Left hindlimb (tissue), 1 donor: ENCODE data around the gene SYVN1.
A peak's percentile ranks its signal among the peaks of the same experiment; 100 is the strongest.

Experiments
- DNase-seq: peaks from one replicate; pipeline ENCODE4 v3.0.0-alpha.2; 2018

Gene SYVN1

DNA sequence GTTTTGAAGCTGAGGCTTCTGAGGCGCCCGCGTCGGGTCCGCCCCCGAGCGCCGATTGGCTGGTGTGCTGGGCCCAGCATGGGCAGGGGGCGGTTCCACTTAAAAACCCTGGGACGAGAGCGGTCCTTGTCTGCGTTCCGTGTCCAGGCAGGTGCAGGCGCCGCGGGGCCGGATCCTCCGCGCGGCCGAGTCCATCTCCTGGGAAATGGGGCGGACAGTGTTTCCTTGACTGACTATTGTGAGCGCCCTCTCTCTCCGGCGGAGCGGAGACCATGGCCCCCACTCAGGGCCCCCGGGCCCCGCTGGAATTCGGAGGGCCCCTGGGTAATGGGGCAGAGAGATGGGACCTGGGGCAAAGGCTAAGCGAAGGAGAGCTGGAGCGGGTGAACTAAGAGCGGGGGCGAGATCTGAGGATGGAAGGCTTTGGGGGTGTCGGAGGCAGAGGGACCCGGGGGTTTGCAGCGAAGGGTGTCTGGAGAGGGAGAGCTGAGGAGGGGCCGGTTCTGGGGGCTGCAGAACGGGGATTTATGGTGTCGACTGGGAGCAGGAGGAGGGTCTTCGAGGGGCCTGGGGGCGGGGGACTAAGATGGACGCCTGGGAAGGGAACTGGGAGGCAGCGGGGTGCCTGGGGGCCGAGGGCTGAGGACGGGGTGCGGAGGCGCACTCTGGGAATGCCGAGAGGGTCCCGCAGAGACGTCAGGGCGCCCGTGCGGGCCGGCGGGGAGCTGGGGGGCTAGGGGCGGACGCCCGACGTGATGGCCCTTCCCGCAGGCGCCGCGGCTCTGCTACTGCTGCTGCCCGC, 22.4 kb downstream of the SYVN1 start, which contains the start of gene TM7SF2:
Gene TM7SF2 (plus strand): TSS at position 129 of the 802 bp plus-strand sequence. CDS start 144 bp downstream, at position 273.
- DNase-seq, result peak; percentile 90

GRCh38 chr11:65111159-65111743, 23.1 kb downstream of the SYVN1 start:
- no peak for DNase-seq

GRCh38 chr11:65110354-65110861, 23.9 kb downstream of the SYVN1 start:
- peak; percentile 84 for DNase-seq

DNA sequence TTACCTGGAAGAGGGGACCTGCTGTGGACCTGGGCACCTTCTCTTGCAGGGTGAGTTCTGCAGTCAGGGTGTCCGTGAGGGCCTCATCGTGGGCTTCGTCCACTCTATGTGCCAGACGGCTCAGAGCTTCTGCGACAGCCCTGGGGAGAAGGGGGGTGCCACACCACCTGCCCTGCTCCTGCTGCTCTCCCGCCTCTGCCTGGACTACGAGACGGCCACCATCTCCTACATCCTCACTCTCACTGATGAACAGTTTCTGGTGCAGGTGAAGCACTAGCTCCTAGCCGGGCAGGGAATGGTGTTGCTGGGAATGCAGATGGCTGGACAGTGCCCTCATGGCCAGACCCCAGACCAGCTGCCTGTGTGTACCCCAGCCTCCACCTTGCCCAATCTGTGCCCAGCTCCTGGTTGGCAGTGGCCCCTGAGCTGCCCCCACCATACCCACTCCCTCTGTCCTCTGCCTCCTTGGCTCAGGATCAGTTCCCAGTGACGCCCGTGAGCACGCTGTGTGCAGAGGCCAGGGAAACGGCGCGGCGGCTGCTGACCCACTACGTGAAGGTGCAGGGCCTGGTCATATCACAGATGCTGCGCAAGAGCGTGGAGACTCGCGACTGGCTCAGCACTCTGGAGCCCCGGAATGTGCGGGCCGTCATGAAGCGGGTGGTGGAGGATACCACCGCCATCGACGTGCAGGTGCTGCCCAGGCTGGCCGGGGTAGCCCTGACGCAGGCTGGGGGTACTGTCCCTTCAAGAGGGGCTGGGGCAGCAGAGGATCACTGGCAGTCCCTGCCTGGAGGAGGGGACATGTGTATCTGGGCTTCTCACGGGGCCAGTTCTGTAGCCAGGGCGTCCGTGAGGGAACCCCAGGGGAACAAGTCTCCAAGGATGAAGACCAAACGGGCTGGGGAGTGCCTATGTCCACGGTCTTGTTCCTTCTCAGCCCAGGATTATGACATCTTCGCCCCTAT, 24.8 kb downstream of the SYVN1 start:
- no peak for DNase-seq

DNA sequence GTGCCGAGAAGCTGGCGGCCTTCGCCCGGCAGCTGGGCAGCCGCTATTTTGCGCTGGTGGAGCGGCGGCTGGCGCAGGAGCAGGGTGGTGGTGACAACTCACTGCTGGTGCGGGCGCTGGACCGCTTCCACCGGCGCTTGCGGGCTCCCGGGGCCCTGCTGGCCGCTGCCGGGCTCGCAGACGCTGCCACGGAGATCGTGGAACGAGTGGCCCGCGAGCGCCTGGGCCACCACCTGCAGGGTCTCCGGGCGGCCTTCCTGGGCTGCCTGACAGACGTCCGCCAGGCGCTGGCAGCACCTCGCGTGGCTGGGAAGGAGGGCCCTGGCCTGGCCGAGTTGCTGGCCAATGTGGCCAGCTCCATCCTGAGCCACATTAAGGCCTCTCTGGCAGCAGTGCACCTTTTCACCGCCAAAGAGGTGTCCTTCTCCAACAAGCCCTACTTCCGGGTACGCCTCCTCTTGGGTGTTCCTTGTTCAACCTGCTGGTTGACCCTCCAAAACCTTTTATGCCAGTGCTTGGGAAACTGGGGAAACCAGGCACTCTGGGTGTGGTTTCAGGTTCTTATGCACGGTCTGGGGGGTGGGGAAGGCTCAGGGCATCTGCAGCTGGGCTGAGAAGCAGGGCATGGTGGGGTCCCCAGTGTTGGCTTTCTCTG, 25.7 kb downstream of the SYVN1 start:
- DNase-seq, result no peak

GRCh38 chr11:65107751-65108468, 26.4 kb downstream of the SYVN1 start:
- DNase-seq, result no peak

DNA sequence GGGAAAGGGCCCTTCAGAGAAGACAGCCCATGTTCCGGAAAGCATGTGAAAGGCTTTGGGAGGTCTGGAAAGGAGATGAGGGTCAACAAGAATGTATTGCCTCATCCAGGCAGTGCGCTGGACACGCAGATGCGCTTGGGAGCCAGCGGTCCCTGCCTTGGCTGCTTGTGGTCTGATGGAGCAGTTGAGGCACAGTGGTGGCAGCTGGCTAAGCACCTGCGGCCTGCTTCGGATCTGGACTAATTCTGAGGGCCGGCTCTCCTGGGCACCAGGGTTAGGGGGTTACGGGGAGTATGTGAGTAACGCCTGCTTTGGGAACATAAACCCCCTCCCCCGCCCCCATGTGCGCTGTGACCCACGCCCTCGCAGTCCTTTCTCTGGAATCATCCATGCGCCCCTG, 27.2 kb downstream of the SYVN1 start:
- DNase-seq, result no peak

DNA sequence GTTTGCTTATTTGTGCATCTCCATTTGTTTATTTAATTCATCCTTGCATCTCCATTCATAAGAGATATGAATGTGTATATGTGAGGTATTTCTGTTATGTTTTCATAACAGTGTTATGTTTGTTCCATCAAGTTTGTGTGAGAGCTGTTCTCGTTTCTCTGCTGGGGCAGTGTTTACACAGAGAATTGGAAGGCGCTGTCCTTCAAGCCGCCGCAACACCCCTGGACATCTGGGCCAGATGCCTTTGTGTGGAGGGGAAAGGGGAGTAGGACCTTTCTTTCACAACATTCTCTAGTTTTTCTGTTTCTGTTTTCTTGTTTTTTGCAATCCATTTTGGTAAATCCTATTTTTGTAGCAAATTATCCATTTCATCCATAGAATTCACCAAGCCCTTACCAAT, 29.7 kb downstream of the SYVN1 start:
- DNase-seq, result no peak

- no peak for DNase-seq
Measured at GRCh38 chr11:65103476-65103875, 30.8 kb downstream of the SYVN1 start.

DNA sequence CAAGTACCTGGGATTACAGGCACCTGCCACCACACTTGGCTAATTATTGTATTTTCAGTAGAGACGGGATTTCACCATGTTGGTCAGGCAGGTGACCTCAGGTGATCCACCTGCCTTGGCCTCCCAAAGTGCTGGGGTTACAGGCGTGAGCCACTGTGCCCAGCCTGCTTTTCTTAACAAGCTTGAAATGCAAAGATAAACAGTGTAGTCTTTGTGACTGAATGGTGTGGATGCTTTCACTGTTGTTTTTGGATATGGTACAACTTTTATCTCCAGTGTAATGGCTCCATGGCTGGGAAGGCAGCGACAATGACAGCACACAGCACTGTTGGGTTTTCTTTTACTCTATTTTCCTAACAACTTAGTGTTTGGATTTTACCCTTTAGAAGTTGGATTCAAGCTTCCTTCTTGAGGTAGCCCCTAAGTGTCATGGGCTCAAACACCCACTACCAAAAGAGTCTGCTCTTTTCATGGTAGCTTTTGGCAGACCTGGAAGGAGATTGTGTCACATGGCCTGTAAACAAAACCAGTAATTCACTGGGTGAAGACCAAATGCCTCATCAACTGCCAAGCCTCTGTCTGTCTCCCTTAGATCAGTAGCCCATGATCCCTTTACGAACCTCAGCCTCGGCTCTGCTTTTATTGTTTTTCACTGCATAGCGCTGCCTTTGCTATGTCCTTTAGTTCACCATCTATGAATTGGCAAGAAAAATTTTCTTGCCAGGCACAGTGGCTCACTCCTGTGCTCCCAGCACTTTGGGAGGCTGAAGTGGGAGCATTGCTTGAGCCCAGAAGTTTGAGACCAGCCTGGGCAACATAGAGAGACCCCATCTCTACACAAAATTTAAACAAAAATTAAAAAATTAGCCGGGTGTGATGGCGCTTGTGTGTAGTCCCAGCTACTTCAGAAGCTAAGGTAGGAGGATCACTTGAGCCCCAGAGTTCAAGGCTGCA, 31.9 kb downstream of the SYVN1 start:
- DNase-seq, result no peak

GRCh38 chr11:65100674-65101350, 33.5 kb downstream of the SYVN1 start:
- DNase-seq, result no peak

GRCh38 chr11:65096926-65097325, 37.4 kb downstream of the SYVN1 start:
- DNase-seq, result no peak

GRCh38 chr11:65095974-65096806, 38.1 kb downstream of the SYVN1 start, which contains the start of gene VPS51:
TSS of gene VPS51 (plus strand) at chr11:65096214. CDS start at chr11:65096251, 37 bp downstream.
- peak; percentile 89 for DNase-seq

- DNase-seq, result no peak
Measured at GRCh38 chr11:65095427-65095826, 38.9 kb downstream of the SYVN1 start.

DNA sequence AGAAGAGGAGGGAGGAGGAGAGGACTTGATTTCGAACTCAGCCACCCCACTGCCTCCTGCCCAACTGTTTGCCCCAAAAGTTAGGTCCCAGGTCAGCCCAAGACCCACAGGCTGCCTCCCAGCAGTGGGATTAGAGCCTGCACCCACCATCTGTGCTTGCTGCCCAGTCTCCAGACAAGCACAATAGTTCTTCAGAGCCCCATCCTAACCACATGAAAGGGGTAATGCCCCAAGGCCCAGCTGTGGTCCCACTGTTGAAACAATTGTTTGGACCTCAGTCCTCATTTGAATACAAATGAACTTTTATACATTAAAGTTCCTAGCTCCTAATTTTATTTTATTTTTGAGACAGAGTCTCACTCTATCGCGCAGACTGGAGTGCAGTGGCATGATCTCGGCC, 43.7 kb downstream of the SYVN1 start:
- no peak for DNase-seq

DNA sequence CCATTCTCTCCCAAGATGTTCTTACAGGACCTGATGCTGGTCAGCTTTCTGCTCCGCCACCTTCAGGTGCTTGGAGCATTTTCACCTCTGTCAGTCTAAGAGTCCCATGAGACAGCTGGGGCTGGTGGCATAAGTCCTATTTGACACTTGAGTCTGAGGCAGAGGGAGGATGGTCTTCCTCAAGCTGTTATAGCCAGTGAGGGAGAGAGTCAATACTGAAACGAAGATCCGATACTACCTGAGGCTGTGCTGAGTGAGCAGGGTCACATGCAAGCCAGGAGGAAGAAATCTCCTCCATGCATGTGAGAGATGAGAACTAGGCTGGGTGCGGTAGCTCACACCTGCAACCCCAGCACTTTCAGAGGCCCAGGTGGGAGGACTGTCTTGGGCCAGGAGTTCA, 44.7 kb downstream of the SYVN1 start:
- no peak for DNase-seq

GRCh38 chr11:65087827-65088226, 46.5 kb downstream of the SYVN1 start:
- no peak for DNase-seq

- DNase-seq, result no peak
Measured at GRCh38 chr11:65087216-65087615, 47.1 kb downstream of the SYVN1 start.

GRCh38 chr11:65086809-65087208, 47.5 kb downstream of the SYVN1 start:
- no peak for DNase-seq
